Mesothelial cell of epicardium (in vitro differentiated cells): ENCODE results near the gene NXN. TPM values are rescaled to one million over a fixed set of nuclear protein-coding genes. Genes with fewer than 3 reads are reported as not detected.
"Not testable (repeated sequence)": the region's sequence is repeated elsewhere in the genome, so short reads cannot be mapped to it uniquely, and the experiment has no call there.

ENCODE experiments used
- DNase-seq, 2 experiments: peaks; one replicate each; pipeline ENCODE4 v3.0.0; 2021; ENCODE audit warnings: low spot score in 2 of 2; ENCODE audit not compliant: unreplicated experiment in 2 of 2
- H3K27ac Mint-ChIP-seq: 2 replicates; pipeline ENCODE4 v1.8.0; 2021; ENCODE audit warnings: mixed read lengths
- H3K27me3 Mint-ChIP-seq: 2 replicates; pipeline ENCODE4 v1.8.0; 2021; ENCODE audit warnings: low read depth, mixed read lengths
- H3K36me3 Mint-ChIP-seq: 2 replicates; pipeline ENCODE4 v1.8.0; 2021; ENCODE audit warnings: mixed read lengths
- H3K4me1 Mint-ChIP-seq: 2 replicates; pipeline ENCODE4 v1.8.0; 2021; ENCODE audit warnings: mixed read lengths
- H3K4me3 Mint-ChIP-seq: 2 replicates; pipeline ENCODE4 v1.8.0; 2021; ENCODE audit warnings: mild to moderate bottlenecking, moderate library complexity, mixed read lengths
- H3K9me3 Mint-ChIP-seq: 2 replicates; pipeline ENCODE4 v1.8.0; 2021; ENCODE audit warnings: mixed read lengths
- CTCF ChIP-seq: fragments of 200-600 bp; sonication (generic); IDR thresholded peaks from one replicate; pipeline ENCODE4 v1.5.0; 2021; ENCODE audit warnings: antibody characterized with exemption; ENCODE audit not compliant: unreplicated experiment
- total RNA-seq: library from RNA; stranded (reverse); gene quantifications from 3 replicates; pipeline ENCODE4 v1.2.1, GENCODE V29; 2021

NXN gene
- total RNA-seq, 1 donor from 2014 or later, result 107 TPM

- peak overlapping the region; percentile 76 for H3K27ac Mint-ChIP-seq
- H3K4me3 Mint-ChIP-seq, result no peak overlapping the region
- no peak for DNase-seq
- peaks cover 4% of the 10 kb centered on the region for H3K36me3 Mint-ChIP-seq
- no peaks in the 10 kb centered on the region for H3K9me3 Mint-ChIP-seq
- H3K27me3 Mint-ChIP-seq, result no peaks in the 10 kb centered on the region
- no peak for TF ChIP-seq CTCF
- H3K4me1 Mint-ChIP-seq, result peaks cover 66% of the 10 kb centered on the region
Measured at GRCh38 chr17:881778-882177, 97.8 kb downstream of the NXN start.

DNA sequence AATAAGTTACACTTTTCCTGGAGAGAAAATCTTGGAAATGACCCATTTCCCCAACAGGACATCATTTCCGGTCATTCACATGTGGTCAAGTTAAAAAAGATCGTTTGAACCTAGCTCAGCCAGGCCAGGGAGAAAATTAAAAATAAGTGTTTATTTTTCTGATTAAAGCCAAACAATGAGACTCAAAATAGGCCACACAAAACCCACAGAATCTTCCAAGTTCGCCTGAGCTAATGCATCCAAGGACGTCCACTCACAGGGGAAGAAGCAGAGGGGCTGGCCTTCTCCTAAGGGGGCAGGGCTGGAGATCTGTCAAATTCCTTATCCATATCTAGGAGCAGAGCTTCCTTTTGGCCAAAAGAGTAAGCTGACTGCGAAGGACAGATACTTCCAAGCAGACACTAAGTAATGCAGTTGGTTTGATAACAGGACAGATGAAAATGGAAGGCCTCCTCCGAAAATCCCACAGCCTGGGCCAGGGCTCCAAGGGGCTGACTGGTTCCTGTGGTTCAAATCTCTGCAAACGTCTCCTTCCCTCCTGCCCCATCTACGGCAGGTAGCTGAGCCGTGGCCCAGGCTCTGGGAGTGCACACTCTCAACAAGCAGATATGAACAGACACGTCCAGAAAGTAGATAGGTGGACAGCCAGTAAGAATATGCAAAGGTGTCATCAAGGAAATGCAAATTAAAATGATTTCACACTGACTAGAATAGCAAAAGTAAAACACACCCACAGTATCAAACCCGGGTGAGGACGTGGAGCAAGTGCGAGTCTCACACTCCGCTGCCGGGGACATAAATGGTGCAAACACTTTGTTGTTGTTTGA is 98.9 kb downstream of the NXN start:
- TF ChIP-seq CTCF, result no peak
- no peak for DNase-seq
- Mint-ChIP-seq H3K4me3 (peak overlapping the region; percentile 29), H3K27me3 (no peaks in the 10 kb centered on the region), H3K36me3 (peaks cover 6% of the 10 kb centered on the region), H3K4me1 (peaks cover 64% of the 10 kb centered on the region), H3K9me3 (no peaks in the 10 kb centered on the region), H3K27ac (peak overlapping the region; percentile 97)

DNA sequence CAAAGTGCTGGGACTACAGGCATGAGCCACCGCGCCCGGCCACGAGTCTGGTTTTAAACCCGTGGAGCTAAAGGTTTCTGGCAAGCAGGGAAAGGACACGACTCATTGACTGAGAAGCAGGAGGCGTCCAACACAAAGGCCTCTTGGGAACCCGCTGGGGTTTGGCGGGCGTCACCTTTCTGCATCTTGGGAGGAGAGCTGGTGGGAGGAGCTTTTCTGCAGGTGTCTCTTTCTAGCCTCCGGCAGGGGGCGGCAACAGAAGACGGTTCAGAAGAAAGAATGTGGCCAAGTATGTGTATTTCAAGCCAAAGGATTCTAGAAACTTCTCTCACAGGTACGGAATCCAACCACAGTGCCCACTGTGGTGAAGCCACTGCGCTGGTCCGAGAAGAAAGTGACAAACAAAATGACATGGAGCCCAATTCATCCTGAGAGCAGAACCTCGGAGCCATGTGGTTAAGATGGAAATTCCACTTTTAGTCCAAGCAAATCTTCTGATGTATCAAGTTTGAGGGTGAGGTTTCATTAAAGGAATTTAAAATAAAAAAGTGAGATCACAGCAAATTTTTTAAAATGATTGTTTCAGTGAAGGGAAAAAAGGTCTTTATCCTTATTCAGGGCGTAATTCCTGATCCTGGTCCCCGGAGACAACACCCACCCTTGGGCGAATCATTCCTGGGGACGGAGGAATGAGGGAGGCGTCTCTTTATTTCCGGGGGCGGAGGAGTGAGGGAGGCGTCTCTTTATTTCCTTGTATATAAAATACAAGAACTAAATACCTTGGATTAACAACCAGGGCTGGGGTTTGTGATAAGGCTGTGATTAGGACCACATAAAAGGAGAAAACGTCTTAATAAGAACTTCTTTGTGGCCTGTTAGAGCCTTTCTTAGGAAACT is 99.8 kb downstream of the NXN start:
- Mint-ChIP-seq H3K36me3 (peaks cover 5% of the 10 kb centered on the region), H3K27me3 (no peaks in the 10 kb centered on the region), H3K27ac (peak overlapping the region; percentile 97), H3K4me1 (peaks cover 64% of the 10 kb centered on the region), H3K4me3 (peak overlapping the region; percentile 1), H3K9me3 (no peaks in the 10 kb centered on the region)
- TF ChIP-seq CTCF, result peak; percentile 72
- DNase-seq, result peak; percentile 59 to 83

GRCh38 chr17:877630-878029 is 101.9 kb downstream of the NXN start:
- no peak for DNase-seq
- no peaks in the 10 kb centered on the region for H3K9me3 Mint-ChIP-seq
- peak overlapping the region; percentile 84 for H3K27ac Mint-ChIP-seq
- peaks cover 4% of the 10 kb centered on the region for H3K36me3 Mint-ChIP-seq
- no peaks in the 10 kb centered on the region for H3K27me3 Mint-ChIP-seq
- peaks cover 48% of the 10 kb centered on the region for H3K4me1 Mint-ChIP-seq
- no peak overlapping the region for H3K4me3 Mint-ChIP-seq
- TF ChIP-seq CTCF, result no peak

- Mint-ChIP-seq H3K9me3 (peaks cover 7% of the 10 kb centered on the region), H3K36me3 (peaks cover 11% of the 10 kb centered on the region), H3K4me3 (no peak overlapping the region), H3K4me1 (peaks cover 45% of the 10 kb centered on the region), H3K27me3 (no peaks in the 10 kb centered on the region), H3K27ac (peak overlapping the region; percentile 84)
- no peak for DNase-seq
- TF ChIP-seq CTCF, result no peak
Measured at GRCh38 chr17:876272-876671, 103.3 kb downstream of the NXN start.

- H3K36me3 Mint-ChIP-seq, result peaks cover 11% of the 10 kb centered on the region
- not testable (repeated sequence) for H3K9me3 Mint-ChIP-seq, H3K27me3 Mint-ChIP-seq, DNase-seq, H3K27ac Mint-ChIP-seq, H3K4me3 Mint-ChIP-seq
- peaks cover 37% of the 10 kb centered on the region for H3K4me1 Mint-ChIP-seq
Measured at GRCh38 chr17:874590-874989, 105.0 kb downstream of the NXN start.
